ENCODE measurements around the gene S100A11.

DNA sequence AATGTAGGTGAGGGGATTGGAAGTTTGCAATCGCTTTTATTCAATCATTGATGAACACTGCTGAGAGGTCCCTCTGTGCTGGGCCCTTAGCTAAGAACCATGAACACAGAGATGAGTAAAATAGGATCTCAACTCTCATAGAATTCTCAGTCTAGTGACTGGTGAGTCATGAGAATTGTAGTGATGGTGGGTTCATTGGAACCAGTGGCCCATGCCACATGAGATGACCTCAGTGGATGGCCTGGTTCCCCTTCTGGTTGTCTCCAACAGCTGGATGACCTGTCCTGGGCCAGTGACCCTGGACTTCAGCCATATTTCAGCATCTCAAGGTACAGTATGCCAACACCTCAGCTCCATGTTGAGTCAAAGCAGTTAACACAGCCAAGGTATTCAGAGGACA is 21.9 kb downstream of the S100A11 start:
- TF ChIP-seq, protein P1, sequence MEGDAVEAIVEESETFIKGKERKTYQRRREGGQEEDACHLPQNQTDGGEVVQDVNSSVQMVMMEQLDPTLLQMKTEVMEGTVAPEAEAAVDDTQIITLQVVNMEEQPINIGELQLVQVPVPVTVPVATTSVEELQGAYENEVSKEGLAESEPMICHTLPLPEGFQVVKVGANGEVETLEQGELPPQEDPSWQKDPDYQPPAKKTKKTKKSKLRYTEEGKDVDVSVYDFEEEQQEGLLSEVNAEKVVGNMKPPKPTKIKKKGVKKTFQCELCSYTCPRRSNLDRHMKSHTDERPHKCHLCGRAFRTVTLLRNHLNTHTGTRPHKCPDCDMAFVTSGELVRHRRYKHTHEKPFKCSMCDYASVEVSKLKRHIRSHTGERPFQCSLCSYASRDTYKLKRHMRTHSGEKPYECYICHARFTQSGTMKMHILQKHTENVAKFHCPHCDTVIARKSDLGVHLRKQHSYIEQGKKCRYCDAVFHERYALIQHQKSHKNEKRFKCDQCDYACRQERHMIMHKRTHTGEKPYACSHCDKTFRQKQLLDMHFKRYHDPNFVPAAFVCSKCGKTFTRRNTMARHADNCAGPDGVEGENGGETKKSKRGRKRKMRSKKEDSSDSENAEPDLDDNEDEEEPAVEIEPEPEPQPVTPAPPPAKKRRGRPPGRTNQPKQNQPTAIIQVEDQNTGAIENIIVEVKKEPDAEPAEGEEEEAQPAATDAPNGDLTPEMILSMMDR (IDR thresholded peaks at IDR 0.05; ENCODE audit: low read depth, low read length) = no peak
- no peak for TF ChIP-seq EZH2phosphoT487 (IDR thresholded peaks at IDR 0.05; ENCODE audit: low read depth)

Data from OCI-LY3 (cell line).